ENCODE results near the gene MIS12.
A peak's percentile ranks its signal among the peaks of the same experiment; 100 is the strongest.

Gene MIS12

GRCh38 chr17:5500589-5501391, 14.4 kb downstream of the MIS12 start:
- FAIRE-seq, result peak; percentile 61

DNA sequence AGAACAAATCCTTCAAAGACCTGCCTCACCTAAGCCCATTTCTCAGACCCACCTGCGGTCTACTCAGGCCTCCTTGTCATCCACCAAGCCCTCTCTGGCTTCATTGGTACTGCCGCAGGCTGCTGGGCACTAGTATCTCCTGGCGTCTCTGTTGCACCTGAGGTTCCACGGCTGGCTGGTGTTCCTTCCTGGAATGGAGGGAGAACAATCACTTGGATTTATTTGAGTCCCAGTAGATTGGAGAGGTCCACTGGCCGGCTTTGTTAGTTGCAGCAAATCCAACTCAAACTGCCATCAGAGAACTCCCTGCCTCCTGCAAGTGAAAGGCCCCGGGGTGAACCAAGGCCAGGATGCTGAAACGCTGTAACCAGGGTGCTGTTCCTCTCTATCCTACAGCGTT, 15.3 kb downstream of the MIS12 start:
- no peak for FAIRE-seq

GRCh38 chr17:5502552-5502951, 16.2 kb downstream of the MIS12 start:
- no peak for FAIRE-seq

GRCh38 chr17:5506307-5506706, 19.9 kb downstream of the MIS12 start:
- FAIRE-seq, result no peak

DNA sequence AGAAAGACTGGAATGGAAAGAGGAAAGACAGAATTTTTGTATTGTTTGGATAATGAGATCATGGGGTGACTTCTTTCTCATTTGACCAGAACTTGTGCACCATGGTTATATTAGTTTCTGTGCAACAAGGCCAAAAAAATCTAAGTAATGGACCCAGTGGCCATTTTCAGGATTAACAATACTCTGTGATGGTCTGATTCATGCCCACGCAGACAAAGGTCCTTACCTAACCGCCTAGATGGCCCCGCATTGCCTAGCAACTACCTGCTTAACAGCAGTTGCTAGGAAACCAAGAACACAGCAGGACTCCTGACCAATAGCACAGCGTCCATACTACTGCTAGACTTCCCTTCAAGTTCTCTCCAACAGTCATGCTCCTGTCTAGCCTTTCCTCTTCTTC, 22.4 kb downstream of the MIS12 start:
- FAIRE-seq, result no peak

- FAIRE-seq, result no peak
Measured at GRCh38 chr17:5509482-5509881, 23.1 kb downstream of the MIS12 start.

GRCh38 chr17:5510771-5511170, 24.4 kb downstream of the MIS12 start:
- no peak for FAIRE-seq

- FAIRE-seq, result no peak
Measured at GRCh38 chr17:5511401-5512225, 25.2 kb downstream of the MIS12 start.

DNA sequence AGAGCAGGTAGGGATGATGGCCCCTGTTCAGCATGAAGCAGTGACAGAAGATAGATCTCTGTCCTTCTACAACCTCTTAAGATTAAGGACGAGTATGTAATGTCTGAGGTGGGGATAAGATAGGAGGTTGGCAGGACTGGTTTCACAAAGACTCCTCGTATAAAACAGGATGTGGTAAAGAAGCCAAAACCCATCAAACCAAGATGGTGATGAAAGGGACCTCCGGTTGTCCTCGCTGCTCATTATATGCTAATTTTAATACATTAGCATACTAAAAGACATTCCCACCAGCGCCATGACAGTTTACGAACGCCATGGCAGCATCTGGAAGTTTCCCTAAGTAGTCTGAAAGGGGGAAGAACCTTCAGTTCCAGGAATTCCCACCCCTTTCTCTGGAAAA, 27.3 kb downstream of the MIS12 start:
- FAIRE-seq, result no peak

- FAIRE-seq, result no peak
Measured at GRCh38 chr17:5514976-5515375, 28.6 kb downstream of the MIS12 start.

DNA sequence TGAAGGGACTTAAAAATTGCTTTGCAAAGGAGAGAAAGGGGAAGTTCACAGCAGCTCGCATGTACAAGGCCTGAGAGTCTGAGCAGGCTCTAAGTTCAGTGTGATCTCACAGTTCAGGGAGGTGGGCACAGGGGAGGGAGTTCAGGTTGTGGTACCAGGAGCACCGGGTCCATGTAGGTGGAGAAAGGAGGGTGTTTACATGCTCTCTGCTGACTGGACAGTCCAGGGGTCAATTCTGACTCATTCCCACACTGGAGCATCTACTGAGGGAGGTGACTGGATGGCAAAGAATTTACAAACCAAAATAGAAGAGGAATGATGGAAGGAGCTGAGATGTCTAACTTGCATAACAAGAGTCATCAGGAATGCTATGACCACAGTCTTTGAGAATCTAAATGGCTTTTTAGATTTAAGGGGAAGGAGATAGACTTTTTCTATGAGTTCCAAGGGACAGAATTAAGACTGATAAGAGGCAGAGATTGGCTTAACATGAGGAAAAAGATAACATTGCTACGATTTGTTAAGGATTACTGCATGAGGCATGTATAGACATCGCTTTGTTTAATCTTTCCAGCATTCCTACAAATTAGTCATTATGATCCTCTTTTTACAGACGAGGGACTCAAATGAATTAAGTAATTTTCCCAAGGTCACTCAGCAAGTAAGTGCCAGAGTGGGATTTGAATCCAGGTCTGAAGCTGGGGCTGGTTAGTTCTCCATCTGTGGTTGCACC, 29.9 kb downstream of the MIS12 start:
- FAIRE-seq, result no peak

- no peak for FAIRE-seq
Measured at GRCh38 chr17:5522476-5522875, 36.1 kb downstream of the MIS12 start.

GRCh38 chr17:5523249-5523648, 36.9 kb downstream of the MIS12 start:
- no peak for FAIRE-seq

DNA sequence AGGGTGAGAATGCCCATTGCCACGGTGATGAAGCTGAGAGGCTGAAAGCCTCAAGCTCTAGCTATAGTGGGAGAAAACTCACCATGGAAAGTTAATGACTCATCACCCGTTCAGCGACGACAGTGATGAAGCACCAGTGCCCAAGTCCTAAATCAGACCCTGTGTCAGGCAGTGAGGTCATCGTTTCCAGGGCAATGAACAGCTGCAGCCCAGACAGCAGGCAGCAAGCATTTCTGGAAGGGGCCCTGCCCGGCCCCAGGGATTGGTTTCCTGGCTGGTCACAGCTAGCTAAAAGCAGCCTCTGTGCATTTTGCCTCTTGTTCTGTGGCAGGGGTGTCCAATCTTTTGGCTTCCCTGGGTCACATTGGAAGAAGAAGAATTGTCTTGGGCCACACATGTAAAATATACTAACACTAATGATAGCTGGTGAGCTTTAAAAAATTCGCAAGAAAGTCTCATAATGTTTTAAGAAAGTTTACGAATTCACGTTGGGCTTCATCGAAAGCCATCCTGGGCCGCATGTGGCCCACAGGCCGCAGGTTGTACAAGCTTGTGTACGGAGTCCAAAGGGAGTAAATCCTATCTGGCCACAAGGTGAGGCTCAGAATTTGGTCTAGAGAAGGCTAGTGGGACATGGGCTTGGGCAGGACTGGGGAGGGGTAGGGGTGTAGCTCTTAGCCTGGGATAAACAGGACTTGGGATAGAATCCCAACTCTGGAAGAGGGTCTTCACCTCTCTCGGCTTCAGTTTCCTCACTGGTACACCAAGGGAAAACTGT, 40.6 kb downstream of the MIS12 start:
- FAIRE-seq, result no peak

- FAIRE-seq, result no peak
Measured at GRCh38 chr17:5527601-5528250, 41.4 kb downstream of the MIS12 start.

DNA sequence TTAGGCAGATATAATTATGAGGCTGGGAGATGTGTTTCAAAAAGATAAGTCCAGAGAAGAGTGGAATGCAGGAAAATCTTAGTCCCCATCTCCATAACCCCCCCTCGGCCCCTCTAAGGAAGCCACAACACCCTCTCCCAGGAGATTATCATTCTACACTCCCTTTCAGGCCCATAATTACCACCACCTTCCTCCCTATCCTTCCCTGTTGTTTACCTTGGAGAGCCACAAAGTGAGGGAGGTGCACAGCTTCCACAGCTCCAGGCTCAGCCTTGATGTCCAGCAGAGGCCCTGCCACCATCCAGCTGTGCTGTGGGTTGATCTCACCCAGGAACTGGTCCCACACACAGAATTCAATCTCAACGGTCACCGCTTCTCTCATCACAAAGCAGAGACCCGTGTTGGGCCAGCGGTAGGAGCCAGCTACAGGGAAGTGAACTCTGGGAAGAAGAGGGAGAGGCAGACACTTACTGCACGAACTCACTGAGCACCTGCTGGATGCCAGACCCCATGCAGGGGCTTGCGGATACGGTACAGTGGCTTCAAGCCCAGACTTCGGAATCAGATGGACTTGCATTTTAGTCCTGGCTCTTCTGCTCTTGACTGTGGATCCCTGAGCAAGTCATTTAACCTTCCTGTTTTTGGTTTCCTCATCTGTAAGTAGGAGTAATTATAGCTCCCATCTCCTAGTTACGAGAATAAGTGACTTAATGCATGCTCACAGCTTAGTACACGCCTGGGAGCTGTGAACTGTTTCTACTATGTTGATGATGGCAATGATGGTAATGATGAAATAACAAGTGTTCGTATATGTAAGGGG, 44.1 kb downstream of the MIS12 start:
- no peak for FAIRE-seq

DNA sequence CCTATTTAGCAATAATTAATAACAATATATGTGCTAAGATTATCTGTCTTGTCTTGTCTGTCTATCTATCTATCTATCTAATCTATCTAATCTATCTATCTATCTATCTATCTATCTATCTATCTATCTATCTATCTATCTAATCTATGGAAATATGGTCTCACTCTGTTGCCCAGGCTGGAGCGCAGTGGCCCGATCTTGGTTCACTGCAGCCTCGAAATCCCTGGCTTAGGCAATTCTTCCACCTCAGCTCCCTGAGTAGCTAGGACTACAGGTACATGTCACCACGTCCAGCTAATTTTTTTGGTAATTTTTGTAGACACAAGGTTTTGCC, 44.7 kb downstream of the MIS12 start:
- no peak for FAIRE-seq

DNA sequence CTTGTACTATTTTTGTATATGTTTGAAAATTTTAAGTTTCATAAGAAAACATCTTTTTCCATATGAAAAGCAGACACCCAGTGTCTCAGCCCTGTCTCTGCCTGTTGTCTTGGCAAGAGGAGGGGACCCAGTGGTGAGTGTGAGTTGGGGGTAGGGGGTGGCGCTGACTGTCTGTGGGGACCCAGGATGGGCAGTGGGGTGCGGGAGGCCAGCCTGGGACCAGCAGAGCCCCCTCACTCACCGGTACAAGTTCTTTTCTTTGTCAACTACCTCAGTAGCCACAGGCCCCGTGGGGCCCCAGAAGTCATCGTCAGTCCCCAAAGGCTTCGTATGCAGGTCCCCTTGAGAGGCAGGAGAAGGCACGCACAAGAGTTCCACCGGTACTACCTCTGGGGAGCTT, 46.2 kb downstream of the MIS12 start:
- no peak for FAIRE-seq

DNA sequence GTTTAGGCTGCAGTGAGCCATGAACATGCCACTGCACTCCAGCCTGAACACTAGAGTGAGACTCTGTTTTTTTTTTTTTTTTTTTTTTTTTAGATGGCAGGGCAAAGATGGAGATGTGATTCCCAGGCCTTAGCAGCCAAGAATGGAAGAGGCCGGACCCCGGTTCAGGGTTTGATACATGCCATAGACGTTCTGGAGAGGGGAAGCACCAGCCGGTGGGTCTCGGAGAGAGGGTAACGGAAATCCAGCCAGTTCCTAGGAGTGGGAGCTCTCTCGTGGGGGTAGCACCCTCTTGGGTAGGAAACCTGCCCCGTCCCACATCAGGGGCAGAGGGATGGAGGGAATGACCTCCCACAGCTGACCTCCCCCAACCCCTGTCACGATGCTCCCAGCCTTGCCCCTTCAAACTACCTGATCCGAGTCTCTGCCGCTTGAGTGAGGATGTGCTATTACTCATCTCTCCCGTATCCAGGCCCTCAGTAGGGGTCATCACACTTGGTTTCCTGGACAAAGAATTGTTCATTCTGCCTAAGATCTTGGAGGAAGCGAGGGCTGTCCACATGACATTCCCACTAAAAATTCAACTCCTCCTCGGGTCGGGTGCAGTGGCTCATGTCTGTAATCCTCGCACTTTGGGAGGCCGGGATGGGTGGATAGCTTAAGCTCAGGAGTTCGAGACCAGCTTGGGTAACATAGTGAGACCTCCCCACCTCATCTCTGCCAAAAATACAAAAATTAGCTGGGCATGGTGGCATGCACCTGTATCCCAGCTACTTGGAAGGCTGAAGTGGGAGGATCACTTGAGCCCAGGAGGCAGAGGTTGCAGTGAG, 47.3 kb downstream of the MIS12 start:
- no peak for FAIRE-seq

DNA sequence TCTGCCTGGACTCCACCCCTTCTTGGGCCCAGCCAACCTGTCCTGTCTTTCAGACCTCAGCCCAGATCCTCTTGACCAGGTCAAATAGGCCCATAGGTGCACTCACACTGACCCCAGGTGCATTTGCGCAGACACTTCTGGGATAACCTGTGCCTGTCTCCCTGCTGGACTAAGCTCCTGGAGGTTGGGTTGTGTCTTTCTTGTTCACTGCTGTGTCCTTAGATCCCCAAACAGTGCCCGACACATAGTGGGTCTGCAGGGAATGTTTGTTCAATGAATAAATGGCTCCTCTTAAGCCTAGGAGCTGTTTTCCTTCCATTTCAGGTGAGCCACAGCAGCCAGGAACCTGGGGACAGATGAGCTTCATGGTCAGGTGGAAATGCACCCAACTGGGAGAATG, 49.1 kb downstream of the MIS12 start:
- FAIRE-seq, result no peak
